ENCODE data around the gene SHISA7.
"Not testable (repeated sequence)": the region's sequence is repeated elsewhere in the genome, so short reads cannot be mapped to it uniquely, and the experiment has no call there.

Gene SHISA7

DNA sequence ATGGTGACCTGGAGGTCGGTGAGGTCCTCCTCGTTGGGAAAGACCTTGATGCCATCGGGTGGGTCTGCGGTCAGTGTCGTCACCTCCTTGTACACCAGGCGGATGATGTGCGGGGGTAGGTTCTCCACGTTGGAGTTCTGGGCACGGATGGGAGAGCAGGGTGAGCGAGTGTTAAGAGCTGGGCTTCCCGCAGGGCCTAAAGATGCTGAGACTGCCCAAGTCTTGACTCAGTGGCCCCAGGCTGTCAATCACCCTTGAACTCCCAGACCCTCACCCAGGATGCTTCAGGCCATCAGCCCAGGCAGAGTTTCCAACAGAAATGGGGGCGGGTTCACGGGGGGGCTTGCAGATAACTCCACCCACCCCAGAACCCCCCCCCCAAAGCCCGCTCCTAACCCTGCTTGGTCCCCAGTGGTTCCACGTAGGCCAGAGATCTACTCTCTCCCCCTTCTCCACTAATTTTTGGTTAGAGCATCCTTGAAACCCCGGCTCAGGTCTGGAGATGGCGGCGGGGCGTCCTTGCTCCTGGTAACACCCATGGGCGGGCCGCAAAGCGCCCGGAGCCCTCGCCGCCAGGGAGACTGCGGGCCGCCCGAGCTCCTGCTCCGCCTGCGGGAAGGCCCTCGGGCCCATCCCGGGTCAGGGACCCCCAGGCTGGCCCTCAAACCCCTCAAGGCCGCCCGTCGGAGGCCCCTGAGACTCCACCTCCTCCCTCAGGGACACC, 36.1 kb downstream of the SHISA7 start:
- Histone ChIP-seq H3K9ac (ENCODE audit: low read length) (peak overlapping the region; percentile 45), H3K4me1 (ENCODE audit: control insufficient read depth, insufficient read depth, low read length) (peaks cover 7% of the 10 kb centered on the region), H3K4me3 (ENCODE audit: low read length) (peak overlapping the region; percentile 78), H3K27ac (ENCODE audit: low read depth, low read length) (peak overlapping the region; percentile 98), H3K27me3 (ENCODE audit: control insufficient read depth, insufficient read depth, low read length) (no peaks in the 10 kb centered on the region), H3K36me3 (ENCODE audit: control insufficient read depth, insufficient read depth, low read length) (peaks cover 10% of the 10 kb centered on the region)

- no peak overlapping the region for H3K9ac ChIP-seq (ENCODE audit: low read length)
- H3K27ac ChIP-seq (ENCODE audit: low read depth, low read length): no peak overlapping the region
- H3K36me3 ChIP-seq (ENCODE audit: control insufficient read depth, insufficient read depth, low read length): peaks cover 10% of the 10 kb centered on the region
- peaks cover 7% of the 10 kb centered on the region for H3K4me1 ChIP-seq (ENCODE audit: control insufficient read depth, insufficient read depth, low read length)
- no peaks in the 10 kb centered on the region for H3K27me3 ChIP-seq (ENCODE audit: control insufficient read depth, insufficient read depth, low read length)
- H3K4me3 ChIP-seq (ENCODE audit: low read length): peak overlapping the region; percentile 78
Measured at GRCh38 chr19:55406091-55406825, 36.8 kb downstream of the SHISA7 start.

GRCh38 chr19:55405638-55406037, 37.5 kb downstream of the SHISA7 start:
- Histone ChIP-seq H3K4me3 (ENCODE audit: low read length) (no peak overlapping the region), H3K27ac (ENCODE audit: low read depth, low read length) (no peak overlapping the region), H3K27me3 (ENCODE audit: control insufficient read depth, insufficient read depth, low read length) (no peaks in the 10 kb centered on the region), H3K9ac (ENCODE audit: low read length) (no peak overlapping the region), H3K4me1 (ENCODE audit: control insufficient read depth, insufficient read depth, low read length) (peaks cover 7% of the 10 kb centered on the region), H3K36me3 (ENCODE audit: control insufficient read depth, insufficient read depth, low read length) (peaks cover 15% of the 10 kb centered on the region)

- H3K9ac ChIP-seq (ENCODE audit: low read length): no peak overlapping the region
- no peak overlapping the region for H3K27ac ChIP-seq (ENCODE audit: low read depth, low read length)
- H3K27me3 ChIP-seq (ENCODE audit: control insufficient read depth, insufficient read depth, low read length): no peaks in the 10 kb centered on the region
- H3K4me3 ChIP-seq (ENCODE audit: low read length): no peak overlapping the region
- peaks cover 3% of the 10 kb centered on the region for H3K4me1 ChIP-seq (ENCODE audit: control insufficient read depth, insufficient read depth, low read length)
- peaks cover 15% of the 10 kb centered on the region for H3K36me3 ChIP-seq (ENCODE audit: control insufficient read depth, insufficient read depth, low read length)
Measured at GRCh38 chr19:55402509-55402908, 40.6 kb downstream of the SHISA7 start.

DNA sequence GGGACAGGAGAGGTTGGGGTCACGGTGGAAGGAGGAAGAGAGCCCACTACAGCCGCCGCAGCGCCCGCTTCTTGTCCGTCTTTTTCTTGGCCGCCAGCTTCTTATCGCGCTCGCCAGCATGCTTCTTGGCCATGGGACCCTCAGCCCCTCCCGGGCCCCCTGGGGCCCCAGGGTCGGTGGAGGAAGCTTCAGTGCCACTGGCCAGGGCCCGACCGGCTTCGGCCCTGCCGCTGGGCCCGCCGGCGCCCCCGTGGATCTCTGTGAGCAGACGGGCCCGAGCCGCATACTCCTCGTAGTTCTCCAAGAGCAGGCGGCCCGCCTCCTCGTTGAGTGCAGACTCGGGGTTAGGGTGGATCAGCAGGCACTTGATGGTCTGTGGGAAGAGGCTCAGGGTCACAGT, 41.7 kb downstream of the SHISA7 start:
- H3K27ac ChIP-seq (ENCODE audit: low read depth, low read length); H3K27me3 ChIP-seq (ENCODE audit: control insufficient read depth, insufficient read depth, low read length); H3K9ac ChIP-seq (ENCODE audit: low read length); H3K4me3 ChIP-seq (ENCODE audit: low read length); H3K4me1 ChIP-seq (ENCODE audit: control insufficient read depth, insufficient read depth, low read length): not testable (repeated sequence)
- peaks cover 15% of the 10 kb centered on the region for H3K36me3 ChIP-seq (ENCODE audit: control insufficient read depth, insufficient read depth, low read length)

DNA sequence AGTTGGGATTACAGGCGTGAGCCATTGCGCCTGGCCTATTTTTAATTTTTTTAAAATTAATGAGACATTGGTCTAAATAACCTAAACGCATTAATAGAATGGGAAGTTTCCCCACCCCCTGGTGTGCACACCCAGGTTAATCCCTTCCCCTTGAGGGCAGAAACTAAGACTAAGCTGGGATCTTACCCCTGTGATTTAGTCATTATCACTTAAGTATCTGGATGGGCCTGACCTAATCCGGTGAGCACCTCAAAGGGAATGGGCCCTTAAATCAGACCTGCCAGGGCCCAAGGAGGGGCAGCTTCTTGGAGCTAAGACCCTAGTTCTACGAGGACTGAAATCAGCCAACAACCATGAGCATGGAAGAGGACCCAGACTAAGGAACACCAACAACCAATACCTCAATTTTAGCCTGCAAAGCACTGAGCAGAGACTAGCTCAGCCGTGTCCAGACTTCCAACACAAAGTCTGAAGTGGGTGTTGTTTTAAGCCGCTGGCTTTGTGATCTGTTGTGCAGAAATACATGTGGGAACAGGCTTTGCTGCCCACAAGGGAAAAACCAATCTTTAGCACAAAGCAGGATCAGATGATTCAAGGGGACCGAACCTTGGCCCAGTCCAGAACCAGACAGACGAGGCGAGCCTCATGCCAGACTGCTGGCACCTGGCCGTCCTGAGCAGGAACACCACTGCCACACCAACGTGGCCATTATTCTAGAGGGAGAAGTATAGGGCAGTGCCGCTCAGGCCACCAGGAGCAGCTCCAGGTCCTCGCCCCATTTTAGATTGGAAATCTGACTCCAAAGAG, 42.6 kb downstream of the SHISA7 start:
- Histone ChIP-seq H3K36me3 (ENCODE audit: control insufficient read depth, insufficient read depth, low read length) (peaks cover 15% of the 10 kb centered on the region), H3K27ac (ENCODE audit: low read depth, low read length) (no peak overlapping the region), H3K4me1 (ENCODE audit: control insufficient read depth, insufficient read depth, low read length) (no peaks in the 10 kb centered on the region), H3K4me3 (ENCODE audit: low read length) (no peak overlapping the region), H3K27me3 (ENCODE audit: control insufficient read depth, insufficient read depth, low read length) (no peaks in the 10 kb centered on the region), H3K9ac (ENCODE audit: low read length) (no peak overlapping the region)

DNA sequence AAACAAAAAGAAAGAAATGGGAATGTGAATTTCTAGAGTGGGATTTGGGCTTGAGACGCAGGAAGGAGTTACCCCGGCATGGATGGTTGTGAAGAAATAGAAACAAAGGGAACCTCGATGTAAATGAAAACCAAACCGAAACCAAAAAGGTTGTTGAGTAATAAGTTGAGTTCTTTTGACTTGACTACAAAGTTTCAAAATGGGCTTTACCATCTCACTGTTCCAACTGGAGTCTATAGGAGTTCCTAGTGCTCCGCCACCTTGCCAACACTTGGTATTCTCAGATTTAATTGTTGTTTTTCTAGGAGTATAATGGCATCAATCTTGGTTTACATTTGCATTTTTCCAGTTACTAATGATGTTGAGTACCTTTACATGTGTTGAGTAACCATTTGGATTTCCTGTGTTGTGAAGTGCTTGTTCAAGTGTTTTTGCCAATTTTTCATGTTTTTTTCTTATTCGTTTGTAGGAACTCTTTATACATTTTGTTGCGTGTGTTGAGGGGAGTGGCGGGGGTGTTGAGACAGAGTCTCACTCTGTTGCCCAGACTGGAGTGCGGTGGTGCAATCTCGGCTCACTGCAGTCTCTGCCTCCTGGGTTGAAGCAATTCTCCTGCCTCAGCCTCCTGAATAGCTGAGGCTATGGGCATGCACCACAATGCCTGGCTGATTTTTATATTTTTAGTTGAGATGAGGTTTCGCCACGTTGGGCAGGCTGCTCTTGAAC, 44.7 kb downstream of the SHISA7 start:
- H3K9ac ChIP-seq (ENCODE audit: low read length): no peak overlapping the region
- no peaks in the 10 kb centered on the region for H3K27me3 ChIP-seq (ENCODE audit: control insufficient read depth, insufficient read depth, low read length)
- H3K4me1 ChIP-seq (ENCODE audit: control insufficient read depth, insufficient read depth, low read length): no peaks in the 10 kb centered on the region
- peaks cover 12% of the 10 kb centered on the region for H3K36me3 ChIP-seq (ENCODE audit: control insufficient read depth, insufficient read depth, low read length)
- no peak overlapping the region for H3K27ac ChIP-seq (ENCODE audit: low read depth, low read length)
- H3K4me3 ChIP-seq (ENCODE audit: low read length): no peak overlapping the region

GRCh38 chr19:55392820-55393761, 50.0 kb downstream of the SHISA7 start:
- Histone ChIP-seq H3K9ac (ENCODE audit: low read length) (no peak overlapping the region), H3K4me1 (ENCODE audit: control insufficient read depth, insufficient read depth, low read length) (peaks cover 4% of the 10 kb centered on the region), H3K27me3 (ENCODE audit: control insufficient read depth, insufficient read depth, low read length) (no peaks in the 10 kb centered on the region), H3K4me3 (ENCODE audit: low read length) (no peak overlapping the region), H3K36me3 (ENCODE audit: control insufficient read depth, insufficient read depth, low read length) (peaks cover 25% of the 10 kb centered on the region), H3K27ac (ENCODE audit: low read depth, low read length) (no peak overlapping the region)

DNA sequence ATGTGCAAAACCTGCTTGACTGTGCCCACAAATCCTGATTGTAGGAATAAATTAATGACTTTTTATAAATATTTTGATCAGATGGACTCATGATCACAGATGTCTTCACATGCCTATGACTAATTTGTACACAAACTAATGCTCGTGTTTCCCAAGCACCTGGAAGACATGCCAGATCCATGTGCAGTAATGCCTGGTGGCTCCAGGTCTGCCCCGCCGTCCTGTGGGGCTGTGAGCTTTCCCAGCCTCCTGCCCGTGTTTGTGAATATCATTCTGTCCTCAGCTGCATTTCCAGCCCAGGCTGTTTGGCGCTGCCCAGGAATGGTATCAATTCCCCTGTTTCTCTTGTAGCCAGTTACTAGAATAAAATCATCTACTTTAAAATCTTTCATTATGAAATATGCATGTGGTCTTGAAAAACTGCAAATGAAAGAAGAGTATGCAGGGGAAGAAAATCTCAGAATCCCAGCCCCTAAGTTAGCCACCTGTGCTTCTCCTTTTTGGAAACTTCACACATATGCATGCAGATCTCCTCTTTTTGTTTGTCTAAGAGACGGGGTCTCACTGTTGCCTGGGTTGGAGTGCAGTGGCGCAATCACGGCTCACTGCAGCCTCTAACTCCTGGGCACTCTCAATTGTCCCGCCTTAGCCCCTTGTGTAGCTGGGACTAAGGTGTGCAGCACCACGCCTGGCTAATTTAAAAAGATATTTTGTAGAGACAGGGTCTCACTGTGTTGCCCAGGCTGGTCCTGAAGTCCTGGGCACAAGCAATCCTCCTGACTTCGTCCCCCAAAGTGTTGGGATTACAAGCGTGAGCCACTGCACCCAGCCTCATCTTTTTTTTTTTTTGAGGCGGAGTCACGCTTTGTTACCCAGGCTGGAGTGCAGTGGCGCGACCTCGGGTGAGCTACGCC, 51.1 kb downstream of the SHISA7 start:
- Histone ChIP-seq H3K27ac (ENCODE audit: low read depth, low read length) (no peak overlapping the region), H3K9ac (ENCODE audit: low read length) (no peak overlapping the region), H3K4me1 (ENCODE audit: control insufficient read depth, insufficient read depth, low read length) (peaks cover 10% of the 10 kb centered on the region), H3K36me3 (ENCODE audit: control insufficient read depth, insufficient read depth, low read length) (peaks cover 33% of the 10 kb centered on the region), H3K4me3 (ENCODE audit: low read length) (no peak overlapping the region), H3K27me3 (ENCODE audit: control insufficient read depth, insufficient read depth, low read length) (no peaks in the 10 kb centered on the region)

GRCh38 chr19:55391191-55391670, 51.9 kb downstream of the SHISA7 start:
- H3K9ac ChIP-seq (ENCODE audit: low read length): no peak overlapping the region
- no peak overlapping the region for H3K4me3 ChIP-seq (ENCODE audit: low read length)
- H3K4me1 ChIP-seq (ENCODE audit: control insufficient read depth, insufficient read depth, low read length): peaks cover 16% of the 10 kb centered on the region
- H3K36me3 ChIP-seq (ENCODE audit: control insufficient read depth, insufficient read depth, low read length): peaks cover 33% of the 10 kb centered on the region
- H3K27ac ChIP-seq (ENCODE audit: low read depth, low read length): no peak overlapping the region
- no peaks in the 10 kb centered on the region for H3K27me3 ChIP-seq (ENCODE audit: control insufficient read depth, insufficient read depth, low read length)

Data from rectal smooth muscle tissue (tissue), 1 donor.